H4 (cell line): ENCODE results near the gene GRIN2A. TPM values are rescaled to one million over a fixed set of nuclear protein-coding genes. Genes with fewer than 3 reads are reported as not detected.

Source experiments
- DNase-seq: peaks from one replicate; pipeline ENCODE4 v3.0.0-alpha.2; 2015; ENCODE audit warnings: low spot score
- total RNA-seq: library from RNA; depleted of rRNA; stranded (reverse); fragments of >200 nt; shearing (Covaris generic); gene quantifications from 2 replicates; pipeline ENCODE4 v1.2.3, GENCODE V29; 2014

GRIN2A gene
- total RNA-seq, 1 experiment from 2014 or later, result 0.17 TPM

GRCh38 chr16:9860876-9861275 is 321.4 kb downstream of the GRIN2A start:
- DNase-seq, result no peak

- DNase-seq, result no peak
Measured at GRCh38 chr16:9859701-9860327, 322.4 kb downstream of the GRIN2A start.

- DNase-seq, result peak; percentile 41
Measured at GRCh38 chr16:9854675-9855074, 327.6 kb downstream of the GRIN2A start.

- no peak for DNase-seq
Measured at GRCh38 chr16:9852003-9852402, 330.2 kb downstream of the GRIN2A start.

GRCh38 chr16:9850817-9851216 is 331.4 kb downstream of the GRIN2A start:
- no peak for DNase-seq

GRCh38 chr16:9849697-9850245 is 332.5 kb downstream of the GRIN2A start:
- DNase-seq, result no peak

- no peak for DNase-seq
Measured at GRCh38 chr16:9847146-9847545, 335.1 kb downstream of the GRIN2A start.

GRCh38 chr16:9846362-9847099 is 335.7 kb downstream of the GRIN2A start:
- DNase-seq, result no peak

- DNase-seq, result no peak
Measured at GRCh38 chr16:9845661-9846361, 336.4 kb downstream of the GRIN2A start.

GRCh38 chr16:9844361-9844760 is 337.9 kb downstream of the GRIN2A start:
- no peak for DNase-seq

- no peak for DNase-seq
Measured at GRCh38 chr16:9843424-9844018, 338.7 kb downstream of the GRIN2A start.

- no peak for DNase-seq
Measured at GRCh38 chr16:9840761-9841665, 341.2 kb downstream of the GRIN2A start.

- no peak for DNase-seq
Measured at GRCh38 chr16:9837481-9837880, 344.7 kb downstream of the GRIN2A start.

- DNase-seq, result no peak
Measured at GRCh38 chr16:9836118-9836736, 346.0 kb downstream of the GRIN2A start.

GRCh38 chr16:9827062-9827752 is 355.0 kb downstream of the GRIN2A start:
- no peak for DNase-seq

- DNase-seq, result no peak
Measured at GRCh38 chr16:9826656-9827055, 355.6 kb downstream of the GRIN2A start.

GRCh38 chr16:9824200-9825068 is 357.8 kb downstream of the GRIN2A start:
- no peak for DNase-seq

GRCh38 chr16:9823510-9823909 is 358.7 kb downstream of the GRIN2A start:
- DNase-seq, result no peak

GRCh38 chr16:9821970-9822369 is 360.3 kb downstream of the GRIN2A start:
- no peak for DNase-seq
